GM13976 (cell line): ENCODE data around the gene TTC34.
"Not testable (repeated sequence)": the region's sequence is repeated elsewhere in the genome, so short reads cannot be mapped to it uniquely, and the experiment has no call there.

Experiments used
- DNase-seq: peaks from one replicate; pipeline ENCODE4 v3.0.0; 2012; ENCODE audit warnings: low spot score
- CTCF ChIP-seq: IDR thresholded peaks from 2 replicates; pipeline ENCODE4 v1.5.1; 2012; ENCODE audit warnings: borderline replicate concordance, mild to moderate bottlenecking; ENCODE audit not compliant: insufficient read depth; ENCODE audit errors: extremely low read depth, missing control alignments, control extremely low read depth
- in situ Hi-C: fragments of 300-500 bp; cut with MboI; formaldehyde crosslinking; loops from one replicate; pipeline ENCODE4 v1.12.0; 2022; ENCODE audit warnings: low sequenced_read_pairs, mixed read lengths, inconsistent platforms; ENCODE audit not compliant: unreplicated experiment

Gene TTC34

GRCh38 chr1:2657909-2658308, 143.6 kb downstream of the TTC34 start:
- in situ Hi-C loops, result not testable (repeated sequence)

GRCh38 chr1:2657124-2657523, 144.4 kb downstream of the TTC34 start:
- DNase-seq, result not testable (repeated sequence)

More at GRCh38 chr1:2657909-2658308, 143.6 kb downstream of the TTC34 start:
- not testable (repeated sequence) for DNase-seq

GRCh38 chr1:2655598-2656434, 145.7 kb downstream of the TTC34 start:
- in situ Hi-C loops, result not testable (repeated sequence)

More at GRCh38 chr1:2657124-2657523, 144.4 kb downstream of the TTC34 start:
- in situ Hi-C loops, result not testable (repeated sequence)

GRCh38 chr1:2654443-2654948, 147.0 kb downstream of the TTC34 start:
- in situ Hi-C loops, result not testable (repeated sequence)
- peak; percentile 48 for DNase-seq

More at GRCh38 chr1:2655598-2656434, 145.7 kb downstream of the TTC34 start:
- not testable (repeated sequence) for DNase-seq

- in situ Hi-C loops, DNase-seq: not testable (repeated sequence)
Observed at GRCh38 chr1:2653741-2654442, 147.6 kb downstream of the TTC34 start.

- in situ Hi-C loops, DNase-seq: not testable (repeated sequence)
Observed at GRCh38 chr1:2652926-2653571, 148.4 kb downstream of the TTC34 start.

GRCh38 chr1:2652152-2652925, 149.2 kb downstream of the TTC34 start:
- in situ Hi-C loops, DNase-seq: not testable (repeated sequence)

- no peak for DNase-seq
- in situ Hi-C loops, result no loop called here
- no peak for TF ChIP-seq CTCF
Observed at GRCh38 chr1:2650967-2651645, 150.4 kb downstream of the TTC34 start.

- no peak for DNase-seq
- in situ Hi-C loops, result no loop called here
- TF ChIP-seq CTCF, result no peak
Observed at GRCh38 chr1:2646837-2647236, 154.7 kb downstream of the TTC34 start.
